GM12865 (cell line): ENCODE measurements around the gene MTMR11.
A peak's percentile ranks its signal among the peaks of the same experiment; 100 is the strongest.
"Not testable (repeated sequence)": the region's sequence is repeated elsewhere in the genome, so short reads cannot be mapped to it uniquely, and the experiment has no call there.

Source experiments
- DNase-seq: peaks from one replicate; pipeline ENCODE4 v3.0.0; 2010; ENCODE audit warnings: low read depth
- H3K4me3 ChIP-seq: 2 replicates; pipeline ENCODE4 v1.5.1; 2011; ENCODE audit warnings: mild to moderate bottlenecking, low read depth, low read length, control low read depth
- TF ChIP-seq, protein P1 (sequence below): IDR thresholded peaks from 2 replicates; pipeline ENCODE4 v1.5.1; 2011; ENCODE audit warnings: low read length, control low read depth, low read depth, inconsistent platforms; ENCODE audit not compliant: insufficient read depth; ENCODE audit errors: missing control alignments

MTMR11 gene

GRCh38 chr1:149903836-149904491, 32.7 kb downstream of the MTMR11 start:
- no peak overlapping the region for H3K4me3 ChIP-seq
- no peak for DNase-seq
- TF ChIP-seq, protein P1, sequence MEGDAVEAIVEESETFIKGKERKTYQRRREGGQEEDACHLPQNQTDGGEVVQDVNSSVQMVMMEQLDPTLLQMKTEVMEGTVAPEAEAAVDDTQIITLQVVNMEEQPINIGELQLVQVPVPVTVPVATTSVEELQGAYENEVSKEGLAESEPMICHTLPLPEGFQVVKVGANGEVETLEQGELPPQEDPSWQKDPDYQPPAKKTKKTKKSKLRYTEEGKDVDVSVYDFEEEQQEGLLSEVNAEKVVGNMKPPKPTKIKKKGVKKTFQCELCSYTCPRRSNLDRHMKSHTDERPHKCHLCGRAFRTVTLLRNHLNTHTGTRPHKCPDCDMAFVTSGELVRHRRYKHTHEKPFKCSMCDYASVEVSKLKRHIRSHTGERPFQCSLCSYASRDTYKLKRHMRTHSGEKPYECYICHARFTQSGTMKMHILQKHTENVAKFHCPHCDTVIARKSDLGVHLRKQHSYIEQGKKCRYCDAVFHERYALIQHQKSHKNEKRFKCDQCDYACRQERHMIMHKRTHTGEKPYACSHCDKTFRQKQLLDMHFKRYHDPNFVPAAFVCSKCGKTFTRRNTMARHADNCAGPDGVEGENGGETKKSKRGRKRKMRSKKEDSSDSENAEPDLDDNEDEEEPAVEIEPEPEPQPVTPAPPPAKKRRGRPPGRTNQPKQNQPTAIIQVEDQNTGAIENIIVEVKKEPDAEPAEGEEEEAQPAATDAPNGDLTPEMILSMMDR, result no peak

- peak within 1 kb of the TSS; percentile 72 for H3K4me3 ChIP-seq
- peak; percentile 93 for DNase-seq
These were observed 37.0 kb downstream of the MTMR11 start, which contains the start of gene BOLA1 for GRCh38 chr1:149899460-149900284. Gene BOLA1, plus strand, starts transcription at chr1:149899568. Its CDS starts 492 bp downstream, at chr1:149900060.

GRCh38 chr1:149896575-149896974, 40.1 kb downstream of the MTMR11 start:
- TF ChIP-seq, protein P1, result no peak
- DNase-seq, result no peak
- H3K4me3 ChIP-seq, result no peak overlapping the region

More at GRCh38 chr1:149899460-149900284, 37.0 kb downstream of the MTMR11 start, which contains the start of gene BOLA1:
- TF ChIP-seq, protein P1, result no peak

DNA sequence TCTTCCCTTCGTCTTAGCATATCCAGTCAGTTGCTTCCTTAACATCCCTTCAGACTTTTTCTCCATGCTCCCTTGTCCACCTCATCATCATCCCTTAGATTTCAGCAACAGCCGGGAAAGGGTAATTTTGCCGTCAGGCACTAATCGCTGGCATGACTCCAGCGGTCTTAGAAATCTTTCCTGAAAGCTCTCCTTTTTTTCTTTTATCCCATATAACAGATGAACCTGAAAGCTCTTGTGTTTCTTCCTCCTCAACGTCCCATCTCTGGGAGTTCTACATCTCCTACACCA, 47.7 kb downstream of the MTMR11 start:
- TF ChIP-seq, protein P1, result no peak
- DNase-seq, result no peak
- H3K4me3 ChIP-seq, result peak overlapping the region; percentile 70

DNA sequence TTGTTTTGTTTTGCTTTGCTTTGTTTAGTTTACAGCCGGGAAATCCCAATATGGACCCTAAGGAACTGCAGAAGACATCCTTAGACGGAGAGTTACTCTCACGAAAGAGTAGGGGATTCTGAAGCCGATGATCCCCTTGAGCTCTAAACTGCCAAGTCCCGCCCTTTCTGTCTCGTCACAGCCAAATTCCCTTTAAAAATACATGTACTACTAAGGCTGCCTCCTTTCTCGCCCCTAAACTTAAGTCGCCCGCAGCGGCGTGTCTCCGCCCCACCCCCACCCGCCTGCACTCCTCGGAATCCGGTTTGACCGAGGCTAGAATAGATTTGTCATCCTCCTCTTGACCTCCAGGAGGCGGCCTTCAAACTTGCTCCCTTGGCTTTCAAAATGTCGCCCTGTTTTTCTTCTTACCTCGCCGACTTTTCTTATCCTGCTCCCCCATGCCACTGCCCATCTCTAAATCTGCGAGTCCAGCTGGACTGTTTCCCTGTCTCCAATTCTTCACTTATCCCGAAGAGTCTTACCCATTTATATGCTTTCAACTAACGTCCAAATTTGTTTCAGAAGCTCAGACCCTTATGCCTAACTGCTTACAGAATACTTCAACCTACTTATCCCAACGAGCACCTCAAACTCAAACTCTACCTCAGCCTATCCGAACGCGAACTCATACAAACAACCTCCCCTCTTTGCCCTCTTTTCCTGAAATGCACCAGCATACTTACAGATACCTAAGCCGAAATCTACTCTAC, 48.3 kb downstream of the MTMR11 start:
- peak; percentile 98 for DNase-seq
- TF ChIP-seq, protein P1, result peak; percentile 65
- H3K4me3 ChIP-seq, result peak overlapping the region; percentile 70

DNA sequence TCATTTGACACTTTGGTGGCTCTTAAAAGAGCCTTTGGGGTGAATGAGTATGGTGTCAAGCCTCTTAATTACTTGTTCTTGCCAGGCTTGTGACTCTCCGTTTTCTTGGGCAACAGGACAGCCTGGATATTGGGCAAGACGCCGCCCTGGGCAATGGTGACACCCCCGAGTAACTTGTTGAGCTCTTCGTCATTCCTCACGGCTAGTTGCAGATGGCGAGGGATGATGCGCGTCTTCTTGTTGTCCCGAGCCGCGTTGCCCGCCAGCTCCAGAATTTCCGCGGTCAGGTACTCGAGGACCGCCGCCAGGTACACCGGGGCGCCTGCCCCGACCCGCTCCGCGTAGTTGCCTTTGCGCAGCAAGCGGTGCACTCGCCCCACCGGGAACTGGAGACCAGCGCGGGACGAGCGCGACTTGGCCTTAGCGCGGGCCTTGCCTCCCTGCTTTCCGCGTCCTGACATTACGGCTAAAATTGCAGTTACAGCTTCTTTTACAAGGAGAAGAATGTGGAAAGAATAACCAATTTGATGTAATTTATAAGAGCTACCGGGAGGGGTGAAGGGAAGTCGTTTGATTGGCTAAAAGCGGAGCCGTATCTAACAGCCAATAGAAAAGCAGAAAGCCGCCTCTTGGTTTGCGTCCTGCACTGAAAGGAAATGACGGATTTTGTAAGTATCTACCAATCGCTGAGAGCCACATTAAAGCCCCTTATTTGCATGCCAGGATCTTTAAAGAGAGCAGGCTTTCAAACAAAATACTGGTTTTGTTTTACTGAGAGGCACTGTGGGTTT, 49.0 kb downstream of the MTMR11 start:
- peak overlapping the region; percentile 70 for H3K4me3 ChIP-seq
- DNase-seq, result peak; percentile 98
- TF ChIP-seq, protein P1, result no peak

DNA sequence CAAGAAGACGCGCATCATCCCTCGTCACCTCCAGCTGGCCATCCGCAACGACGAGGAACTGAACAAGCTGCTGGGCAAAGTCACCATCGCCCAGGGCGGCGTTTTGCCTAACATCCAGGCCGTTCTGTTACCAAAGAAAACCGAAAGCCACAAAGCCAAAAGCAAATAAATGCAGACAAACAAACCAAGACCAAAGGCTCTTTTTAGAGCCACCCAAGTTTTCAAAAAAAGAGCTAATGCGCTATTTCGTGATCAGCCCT, 49.6 kb downstream of the MTMR11 start:
- peak overlapping the region; percentile 68 for H3K4me3 ChIP-seq
- DNase-seq, result not testable (repeated sequence)
